CD4-positive, CD25-positive, alpha-beta regulatory T cell (primary cell): ENCODE data around the gene ZNF521. TPM values are rescaled to one million over a fixed set of nuclear protein-coding genes. Genes with fewer than 3 reads are reported as not detected.

Source experiments
- ATAC-seq, 2 donors: fragments of 150-1000 bp; cut with Tn5 transposase; one replicate each; pipeline ENCODE4 v1.10.0; 2021; ENCODE audit warnings: low read depth in 2 of 2, moderate number of reproducible peaks in 2 of 2, moderate library complexity in 1 of 2
- DNase-seq, 3 donors: peaks; one replicate each; pipeline versions ENCODE4 v3.0.0 to v3.0.0-alpha.2; 2012 to 2022; ENCODE audit warnings: mixed read lengths in 1 of 3
- H3K27ac ChIP-seq: one replicate; pipeline ENCODE4 v1.7.0; 2013; ENCODE audit warnings: mild to moderate bottlenecking, low read length; ENCODE audit not compliant: insufficient read depth, poor library complexity, severe bottlenecking
- H3K27me3 ChIP-seq: one replicate; pipeline ENCODE4 v1.7.0; 2013; ENCODE audit warnings: low read length; ENCODE audit not compliant: control insufficient read depth, insufficient read depth
- H3K36me3 ChIP-seq: one replicate; pipeline ENCODE4 v1.7.0; 2013; ENCODE audit warnings: mild to moderate bottlenecking, low read length, moderate library complexity; ENCODE audit not compliant: control insufficient read depth, insufficient read depth
- H3K4me1 ChIP-seq: 2 replicates; pipeline ENCODE4 v1.7.0; 2013; ENCODE audit warnings: mild to moderate bottlenecking, low read length; ENCODE audit not compliant: insufficient read depth, control insufficient read depth, poor library complexity, severe bottlenecking
- H3K4me3 ChIP-seq: one replicate; pipeline ENCODE4 v1.7.0; 2013; ENCODE audit warnings: low read depth, mild to moderate bottlenecking, low read length, moderate library complexity
- H3K9me3 ChIP-seq, 2 experiments: 1 replicate in 1 of 2; 2 replicates in 1 of 2; pipeline ENCODE4 v1.7.0; 2013; ENCODE audit warnings: low read length in 2 of 2, mild to moderate bottlenecking in 1 of 2, moderate library complexity in 1 of 2; ENCODE audit not compliant: control insufficient read depth in 2 of 2
- H3K27ac Mint-ChIP-seq, 3 donors: one replicate each; pipeline ENCODE4 v1.8.0; 2020 to 2022; ENCODE audit warnings: mild to moderate bottlenecking in 3 of 3, mixed read lengths in 3 of 3, moderate library complexity in 2 of 3
- H3K27me3 Mint-ChIP-seq: one replicate; pipeline ENCODE4 v1.8.0; 2022; ENCODE audit warnings: mild to moderate bottlenecking, mixed read lengths
- H3K36me3 Mint-ChIP-seq: one replicate; pipeline ENCODE4 v1.8.0; 2020; ENCODE audit warnings: mixed read lengths
- H3K4me1 Mint-ChIP-seq, 4 donors: one replicate each; pipeline ENCODE4 v1.8.0; 2020 to 2022; ENCODE audit warnings: mixed read lengths in 4 of 4, mild to moderate bottlenecking in 1 of 4
- H3K4me3 Mint-ChIP-seq, 4 donors: one replicate each; pipeline ENCODE4 v1.8.0; 2020 to 2022; ENCODE audit warnings: mild to moderate bottlenecking in 4 of 4, mixed read lengths in 4 of 4, moderate library complexity in 3 of 4
- H3K9me3 Mint-ChIP-seq, 7 donors: one replicate each; pipeline ENCODE4 v1.8.0; 2020 to 2022; ENCODE audit warnings: mixed read lengths in 7 of 7, mild to moderate bottlenecking in 3 of 7, moderate library complexity in 2 of 7
- polyA plus RNA-seq, 4 donors: library from polyadenylated mRNA; unstranded; fragments of 300-500 nt; fragmentation: Illumina TruSeq; gene quantifications; one replicate each; pipeline ENCODE4 v1.2.3, GENCODE V29; 2021
- total RNA-seq: library from RNA; stranded (reverse); gene quantifications from one replicate; pipeline ENCODE4 v1.2.3, GENCODE V29; 2022

Gene ZNF521
- total and polyA plus RNA-seq, 5 donors from 2014 or later: 1.8 TPM; not detected in 4

GRCh38 chr18:25314151-25314837 lies 37.7 kb downstream of the ZNF521 start:
- H3K9me3 ChIP-seq: no peaks in the 10 kb centered on the region
- no peaks in the 10 kb centered on the region for H3K27me3 ChIP-seq
- H3K36me3 ChIP-seq: no peaks in the 10 kb centered on the region
- no peak overlapping the region for H3K4me3 ChIP-seq
- peaks cover 0 to 3% (median 0%) of the 10 kb centered on the region in 7 donors for H3K9me3 Mint-ChIP-seq
- H3K4me1 ChIP-seq: no peaks in the 10 kb centered on the region
- H3K27ac ChIP-seq: no peak overlapping the region
- H3K27me3 Mint-ChIP-seq: peaks cover 4% of the 10 kb centered on the region
- H3K36me3 Mint-ChIP-seq: no peaks in the 10 kb centered on the region
- H3K4me3 Mint-ChIP-seq: no peak overlapping the region
- no peak overlapping the region for H3K27ac Mint-ChIP-seq
- peaks cover 0 to 4% (median 0%) of the 10 kb centered on the region in 4 donors for H3K4me1 Mint-ChIP-seq
- no peak for ATAC-seq
- DNase-seq: no peak

GRCh38 chr18:25313268-25313667 lies 38.7 kb downstream of the ZNF521 start:
- Mint-ChIP-seq H3K36me3 (no peaks in the 10 kb centered on the region), H3K9me3 (peaks cover 0 to 3% (median 0%) of the 10 kb centered on the region in 7 donors)

GRCh38 chr18:25310045-25310444 lies 41.9 kb downstream of the ZNF521 start:
- H3K27me3 Mint-ChIP-seq: no peaks in the 10 kb centered on the region
- Histone ChIP-seq H3K9me3 (no peaks in the 10 kb centered on the region), H3K4me3 (no peak overlapping the region), H3K27ac (no peak overlapping the region), H3K27me3 (no peaks in the 10 kb centered on the region), H3K4me1 (no peaks in the 10 kb centered on the region), H3K36me3 (no peaks in the 10 kb centered on the region)
- H3K4me1 Mint-ChIP-seq: no peaks in the 10 kb centered on the region
- DNase-seq (peak in 1 of 3 donors; percentile 1), ATAC-seq (no peak)
- no peaks in the 10 kb centered on the region for H3K36me3 Mint-ChIP-seq
- no peak overlapping the region for H3K27ac Mint-ChIP-seq
- H3K9me3 Mint-ChIP-seq: peaks cover 0 to 2% (median 0%) of the 10 kb centered on the region in 7 donors
- H3K4me3 Mint-ChIP-seq: no peak overlapping the region

More at GRCh38 chr18:25313268-25313667, 38.7 kb downstream of the ZNF521 start:
- ATAC-seq (no peak), DNase-seq (no peak)
- Histone ChIP-seq H3K36me3 (no peaks in the 10 kb centered on the region), H3K9me3 (no peaks in the 10 kb centered on the region), H3K4me1 (no peaks in the 10 kb centered on the region), H3K4me3 (no peak overlapping the region), H3K27ac (no peak overlapping the region), H3K27me3 (no peaks in the 10 kb centered on the region)
- H3K4me3 Mint-ChIP-seq: no peak overlapping the region
- no peaks in the 10 kb centered on the region for H3K27me3 Mint-ChIP-seq
- H3K4me1 Mint-ChIP-seq: no peaks in the 10 kb centered on the region
- no peak overlapping the region for H3K27ac Mint-ChIP-seq

GRCh38 chr18:25308381-25308780 lies 43.6 kb downstream of the ZNF521 start:
- H3K27me3 ChIP-seq: no peaks in the 10 kb centered on the region
- DNase-seq (no peak), ATAC-seq (no peak)
- Mint-ChIP-seq H3K4me1 (no peaks in the 10 kb centered on the region), H3K4me3 (no peak overlapping the region), H3K36me3 (no peaks in the 10 kb centered on the region), H3K9me3 (peaks cover 0 to 2% (median 0%) of the 10 kb centered on the region in 7 donors), H3K27ac (no peak overlapping the region), H3K27me3 (no peaks in the 10 kb centered on the region)
- no peak overlapping the region for H3K27ac ChIP-seq
- no peaks in the 10 kb centered on the region for H3K36me3 ChIP-seq
- H3K4me3 ChIP-seq: no peak overlapping the region
- H3K9me3 ChIP-seq: no peaks in the 10 kb centered on the region
- H3K4me1 ChIP-seq: no peaks in the 10 kb centered on the region

GRCh38 chr18:25307192-25307591 lies 44.8 kb downstream of the ZNF521 start:
- H3K9me3 Mint-ChIP-seq: peaks cover 0 to 2% (median 0%) of the 10 kb centered on the region in 7 donors
- no peak for DNase-seq
- no peak overlapping the region for H3K27ac Mint-ChIP-seq
- H3K9me3 ChIP-seq: no peaks in the 10 kb centered on the region
- ATAC-seq: no peak
- H3K27me3 ChIP-seq: no peaks in the 10 kb centered on the region
- H3K36me3 Mint-ChIP-seq: no peaks in the 10 kb centered on the region
- no peak overlapping the region for H3K4me3 ChIP-seq
- H3K4me3 Mint-ChIP-seq: no peak overlapping the region
- no peaks in the 10 kb centered on the region for H3K27me3 Mint-ChIP-seq
- H3K4me1 Mint-ChIP-seq: no peaks in the 10 kb centered on the region
- no peaks in the 10 kb centered on the region for H3K4me1 ChIP-seq
- no peak overlapping the region for H3K27ac ChIP-seq
- H3K36me3 ChIP-seq: no peaks in the 10 kb centered on the region

- no peak overlapping the region for H3K4me3 Mint-ChIP-seq
- Histone ChIP-seq H3K36me3 (no peaks in the 10 kb centered on the region), H3K27me3 (no peaks in the 10 kb centered on the region), H3K9me3 (no peaks in the 10 kb centered on the region), H3K4me1 (no peaks in the 10 kb centered on the region), H3K4me3 (no peak overlapping the region), H3K27ac (no peak overlapping the region)
- H3K27me3 Mint-ChIP-seq: no peaks in the 10 kb centered on the region
- ATAC-seq (no peak), DNase-seq (no peak)
- peaks cover 0 to 2% (median 0%) of the 10 kb centered on the region in 7 donors for H3K9me3 Mint-ChIP-seq
- no peaks in the 10 kb centered on the region for H3K36me3 Mint-ChIP-seq
- no peaks in the 10 kb centered on the region for H3K4me1 Mint-ChIP-seq
- no peak overlapping the region for H3K27ac Mint-ChIP-seq
Measured at GRCh38 chr18:25306671-25307070, 45.3 kb downstream of the ZNF521 start.

- no peaks in the 10 kb centered on the region for H3K27me3 ChIP-seq
- Mint-ChIP-seq H3K27me3 (no peaks in the 10 kb centered on the region), H3K4me1 (no peaks in the 10 kb centered on the region), H3K9me3 (peaks cover 0 to 2% (median 0%) of the 10 kb centered on the region in 7 donors), H3K36me3 (no peaks in the 10 kb centered on the region), H3K4me3 (no peak overlapping the region), H3K27ac (no peak overlapping the region)
- no peak overlapping the region for H3K27ac ChIP-seq
- DNase-seq: no peak
- no peak for ATAC-seq
- no peaks in the 10 kb centered on the region for H3K4me1 ChIP-seq
- H3K9me3 ChIP-seq: no peaks in the 10 kb centered on the region
- H3K36me3 ChIP-seq: no peaks in the 10 kb centered on the region
- no peak overlapping the region for H3K4me3 ChIP-seq
Measured at GRCh38 chr18:25305584-25305983, 46.4 kb downstream of the ZNF521 start.

GRCh38 chr18:25300492-25300891 lies 51.5 kb downstream of the ZNF521 start:
- H3K36me3 Mint-ChIP-seq: no peaks in the 10 kb centered on the region
- Histone ChIP-seq H3K36me3 (no peaks in the 10 kb centered on the region), H3K27me3 (no peaks in the 10 kb centered on the region), H3K9me3 (no peaks in the 10 kb centered on the region), H3K27ac (no peak overlapping the region), H3K4me3 (no peak overlapping the region), H3K4me1 (no peaks in the 10 kb centered on the region)
- no peak overlapping the region for H3K4me3 Mint-ChIP-seq
- no peak for ATAC-seq
- no peaks in the 10 kb centered on the region for H3K27me3 Mint-ChIP-seq
- H3K4me1 Mint-ChIP-seq: no peaks in the 10 kb centered on the region
- peaks cover 0 to 3% (median 0%) of the 10 kb centered on the region in 7 donors for H3K9me3 Mint-ChIP-seq
- no peak for DNase-seq
- no peak overlapping the region for H3K27ac Mint-ChIP-seq
